Right lobe of liver (tissue), 6 donors: ENCODE results near the gene RGS6. TPM values are rescaled to one million over a fixed set of nuclear protein-coding genes. Genes with fewer than 3 reads are reported as not detected.

Source experiments
- ATAC-seq, 4 donors: fragments of 200-7000 bp; cut with Tn5 transposase; one replicate each; pipeline ENCODE4 v1.9.1; 2020; ENCODE audit warnings: mild to moderate bottlenecking in 4 of 4, moderate library complexity in 4 of 4
- DNase-seq, 3 donors: peaks; one replicate each; pipeline ENCODE4 v3.0.0-alpha.2; 2020
- H3K27ac ChIP-seq, 3 donors: fragments of 200-600 bp; one replicate each; pipeline ENCODE4 v1.8.0; 2022
- H3K27me3 ChIP-seq, 2 donors: fragments of 200-600 bp; one replicate each; pipeline ENCODE4 v1.8.0; 2022
- H3K36me3 ChIP-seq, 4 donors: fragments of 200-600 bp; sonication (generic) in 1 of 4; one replicate each; pipeline versions ENCODE4 v1.5.1 to v1.8.0; 2017 to 2022; ENCODE audit warnings: control low read depth in 1 of 4
- H3K4me1 ChIP-seq, 4 donors: fragments of 200-600 bp; sonication (generic) in 1 of 4; one replicate each; pipeline versions ENCODE4 v1.5.1 to v1.8.0; 2017 to 2022; ENCODE audit warnings: control low read depth in 1 of 4
- H3K4me3 ChIP-seq, 3 donors: fragments of 200-600 bp; one replicate each; pipeline ENCODE4 v1.8.0; 2022
- H3K9me3 ChIP-seq, 4 donors: fragments of 200-600 bp; sonication (generic) in 1 of 4; one replicate each; pipeline versions ENCODE4 v1.5.1 to v1.8.0; 2017 to 2022; ENCODE audit warnings: control low read depth in 1 of 4
- CTCF ChIP-seq, 4 donors: fragments of 200-600 bp in 3 of 4; fragments of 450-650 bp in 1 of 4; IDR thresholded peaks; one replicate each; pipeline versions ENCODE4 v1.5.1 to v1.8.0; 2016 to 2022; ENCODE audit warnings: antibody characterized with exemption in 4 of 4, mild to moderate bottlenecking in 2 of 4
- POLR2A ChIP-seq: fragments of 450-650 bp; IDR thresholded peaks from one replicate; pipeline ENCODE4 v1.6.1; 2017; ENCODE audit warnings: antibody characterized with exemption, mild to moderate bottlenecking
- WGBS: methylation state at CpG from one replicate; pipeline ENCODE4 v1.1.6; 2018; ENCODE audit warnings: low coverage, low lambda C conversion rate; ENCODE audit not compliant: insufficient coverage; ENCODE audit errors: missing lambda C conversion rate; 5-methylcytosine and 5-hydroxymethylcytosine counted together
- intact Hi-C, 2 donors: fragments of 100-400 bp; cut with DNase I; formaldehyde crosslinking; loops; one replicate each; pipeline versions ENCODE4 v1.11.2 to v1.14.1; 2022
- total RNA-seq, 6 experiments: library from RNA; depleted of rRNA in 2 of 6; stranded (reverse); fragments of >200 nt in 2 of 6; fragmentation: NEBNext Ultra II Directional in 3 of 6; extraction: Animal tissue kit (Norgen Biotek cat#: 25700) in 3 of 6; gene quantifications; one replicate each; pipeline versions ENCODE4 v1.1.0 to v1.2.4, GENCODE V29; 2016 to 2023
- donor health status: DM: no; HTN: yes; CAD: no.
- donor health status: DM: no; HTN: no; CAD: no.
- donor health status: DM: no; HTN: no; CAD: no.
- donor health status: DM: no; HTN: yes; CAD: no.
- donor health status: DM: no; HTN: yes; CAD: no.

Gene RGS6
- total RNA-seq, 6 experiments from 2014 or later: 0.07 TPM; not detected in 5

- no peak overlapping the region for H3K4me3 ChIP-seq
- WGBS: 61% methylated on average over 10 of the region's 10 CpGs
- no peak for TF ChIP-seq CTCF (IDR thresholded peaks at IDR 0.05)
- no peak for TF ChIP-seq POLR2A
- no peaks in the 10 kb centered on the region for H3K4me1 ChIP-seq
- no peaks in the 10 kb centered on the region for H3K9me3 ChIP-seq
- ATAC-seq (no peak), DNase-seq (no peak)
- H3K36me3 ChIP-seq: no peaks in the 10 kb centered on the region
- intact Hi-C loops: no loop called here
- no peak overlapping the region for H3K27ac ChIP-seq
- no peaks in the 10 kb centered on the region for H3K27me3 ChIP-seq
These were observed 24.3 kb upstream of the RGS6 start for GRCh38 chr14:71907793-71908515.

GRCh38 chr14:71911669-71912068 is 20.6 kb upstream of the RGS6 start:
- no peak for TF ChIP-seq POLR2A
- TF ChIP-seq CTCF (IDR thresholded peaks at IDR 0.05): no peak
- WGBS: 59% methylated on average over 5 of the region's 5 CpGs
- Histone ChIP-seq H3K9me3 (no peaks in the 10 kb centered on the region), H3K4me3 (no peak overlapping the region), H3K27me3 (no peaks in the 10 kb centered on the region), H3K27ac (no peak overlapping the region), H3K36me3 (no peaks in the 10 kb centered on the region), H3K4me1 (no peaks in the 10 kb centered on the region)
- intact Hi-C loops: no loop called here
- DNase-seq (no peak), ATAC-seq (no peak)

GRCh38 chr14:71913342-71913741 is 18.9 kb upstream of the RGS6 start:
- WGBS: 38% methylated on average over 3 of the region's 5 CpGs

GRCh38 chr14:71918955-71919354 is 13.3 kb upstream of the RGS6 start:
- H3K4me3 ChIP-seq: no peak overlapping the region
- no peaks in the 10 kb centered on the region for H3K36me3 ChIP-seq
- no peaks in the 10 kb centered on the region for H3K4me1 ChIP-seq
- ATAC-seq: no peak
- WGBS: 23% methylated on average over 3 of the region's 3 CpGs
- no peak for DNase-seq
- TF ChIP-seq POLR2A (no peak), CTCF (IDR thresholded peaks at IDR 0.05) (no peak)
- H3K27ac ChIP-seq: no peak overlapping the region
- intact Hi-C loops: no loop called here
- H3K9me3 ChIP-seq: no peaks in the 10 kb centered on the region
- no peaks in the 10 kb centered on the region for H3K27me3 ChIP-seq

More at GRCh38 chr14:71913342-71913741, 18.9 kb upstream of the RGS6 start:
- no peaks in the 10 kb centered on the region for H3K9me3 ChIP-seq
- intact Hi-C loops: no loop called here
- no peak for TF ChIP-seq POLR2A
- TF ChIP-seq CTCF (IDR thresholded peaks at IDR 0.05): no peak
- no peak for ATAC-seq
- no peaks in the 10 kb centered on the region for H3K36me3 ChIP-seq
- no peak overlapping the region for H3K4me3 ChIP-seq
- no peaks in the 10 kb centered on the region for H3K27me3 ChIP-seq
- no peak for DNase-seq
- H3K27ac ChIP-seq: no peak overlapping the region
- no peaks in the 10 kb centered on the region for H3K4me1 ChIP-seq
